HCT116 (cell line): ENCODE data around the gene ARRDC3. TPM values are rescaled to one million over a fixed set of nuclear protein-coding genes. Genes with fewer than 3 reads are reported as not detected.
"Not testable (repeated sequence)": the region's sequence is repeated elsewhere in the genome, so short reads cannot be mapped to it uniquely, and the experiment has no call there.

Experiments used
- ATAC-seq: fragments of 200-7000 bp; cut with Tn5 transposase; 2 replicates; pipeline ENCODE4 v1.9.1; 2020; ENCODE audit warnings: mild to moderate bottlenecking, moderate library complexity
- BruUV-seq: library from RNA; stranded (reverse); fragments of 400-500 nt; replicated peaks from 2 replicates; lab custom pipeline; 2021; lab: Mats Ljungman, UMichigan
- CTCF ChIA-PET: fragments of 300-600 bp; sonication (Branson Sonifier 250); formaldehyde crosslinking; loops from one replicate; lab custom pipeline; 2021; ENCODE audit warnings: antibody characterized with exemption; lab: Charles Lee
- POLR2A ChIA-PET: fragments of 300-600, 350-600 bp; sonication (Branson Sonifier 250); formaldehyde crosslinking; loops from one replicate; lab custom pipeline; 2021; ENCODE audit warnings: antibody characterized with exemption; lab: Charles Lee
- RAD21 ChIA-PET, 2 experiments: fragments of 300-600 bp; sonication (Branson Sonifier 250); formaldehyde crosslinking; loops; one replicate each; lab custom pipeline; 2023; ENCODE audit warnings: low total read pairs in 2 of 2; ENCODE audit not compliant: uncharacterized antibody in 2 of 2, unreplicated experiment in 2 of 2, low non-redundant PET in 1 of 2; lab: Charles Lee
- DNase-seq: peaks from one replicate; pipeline ENCODE4 v3.0.0-alpha.2; 2010; ENCODE audit warnings: low read depth, low spot score
- H2AFZ ChIP-seq: fragments of 200-600 bp; shearing (Covaris generic), sonication (generic); 2 replicates; pipeline ENCODE4 v1.6.1; 2017; ENCODE audit warnings: low read depth, mixed run types, mixed read lengths, antibody characterized with exemption, low read length; ENCODE audit not compliant: poor library complexity, severe bottlenecking
- H3K27ac ChIP-seq: 2 replicates; pipeline ENCODE4 v1.5.1; 2012; ENCODE audit warnings: low read depth, low read length
- H3K27me3 ChIP-seq: fragments of 200-600 bp; sonication (generic); 2 replicates; pipeline ENCODE4 v1.6.1; 2016; ENCODE audit warnings: mixed run types, low read length, mixed read lengths; ENCODE audit not compliant: insufficient read depth
- H3K36me3 ChIP-seq, 2 experiments: fragments of 200-500 bp in 1 of 2; fragments of 200-600 bp in 1 of 2; sonication (Bioruptor generic) in 1 of 2; sonication (generic) in 1 of 2; 2 replicates each; pipeline versions ENCODE4 v1.5.1 to v1.6.1; 2014 to 2016; ENCODE audit warnings: low read length in 2 of 2, inconsistent platforms in 1 of 2, mixed read lengths in 1 of 2, mixed run types in 1 of 2; ENCODE audit not compliant: insufficient read depth in 2 of 2, control insufficient read depth in 1 of 2
- H3K4me1 ChIP-seq, 2 experiments: fragments of 200-600 bp in 1 of 2; sonication (generic) in 1 of 2; 2 replicates each; pipeline versions ENCODE4 v1.5.1 to v1.6.1; 2012 to 2017; ENCODE audit warnings: low read length in 2 of 2, inconsistent platforms in 1 of 2, mild to moderate bottlenecking in 1 of 2, mixed read lengths in 1 of 2, mixed run types in 1 of 2, moderate library complexity in 1 of 2; ENCODE audit not compliant: insufficient read depth in 2 of 2, control insufficient read depth in 1 of 2
- H3K4me2 ChIP-seq: fragments of 200-600 bp; sonication (generic); 2 replicates; pipeline ENCODE4 v1.6.1; 2017; ENCODE audit warnings: mixed run types, low read length, mixed read lengths
- H3K4me3 ChIP-seq, 2 experiments: fragments of 200-600 bp in 1 of 2; sonication (generic) in 1 of 2; replicated peaks in 1 of 2; 2 replicates each; pipeline ENCODE4 v1.5.1; 2011 to 2016; ENCODE audit warnings: low read length in 2 of 2, control low read depth in 1 of 2, low read depth in 1 of 2, mild to moderate bottlenecking in 1 of 2, mixed read lengths in 1 of 2, mixed run types in 1 of 2
- H3K79me2 ChIP-seq: fragments of 200-600 bp; sonication (generic); 2 replicates; pipeline ENCODE4 v1.6.1; 2017; ENCODE audit warnings: mild to moderate bottlenecking, mixed run types, low read length, moderate library complexity, mixed read lengths; ENCODE audit not compliant: insufficient read depth
- H3K9ac ChIP-seq: fragments of 200-600 bp; sonication (generic); 2 replicates; pipeline ENCODE4 v1.6.1; 2016; ENCODE audit warnings: low read length, mixed read lengths
- H3K9me2 ChIP-seq: fragments of 200-600 bp; sonication (generic), shearing (Covaris generic); 2 replicates; pipeline ENCODE4 v1.6.1; 2017; ENCODE audit warnings: mixed run types, mild to moderate bottlenecking, moderate library complexity; ENCODE audit not compliant: insufficient read depth
- H3K9me3 ChIP-seq, 2 experiments: fragments of 200-500 bp in 1 of 2; fragments of 200-600 bp in 1 of 2; sonication (Bioruptor generic) in 1 of 2; sonication (generic) in 1 of 2; 2 replicates each; pipeline ENCODE4 v1.6.1; 2014 to 2017; ENCODE audit warnings: low read length in 2 of 2, mixed read lengths in 2 of 2, inconsistent platforms in 1 of 2, low read depth in 1 of 2, mild to moderate bottlenecking in 1 of 2, mixed run types in 1 of 2, moderate library complexity in 1 of 2; ENCODE audit not compliant: control insufficient read depth in 1 of 2, insufficient read depth in 1 of 2
- H4K20me1 ChIP-seq: fragments of 200-600 bp; sonication (generic), shearing (Covaris generic); 2 replicates; pipeline ENCODE4 v1.6.1; 2017; ENCODE audit warnings: mixed run types, mild to moderate bottlenecking, moderate library complexity; ENCODE audit not compliant: insufficient read depth
- EGR1 ChIP-seq: IDR thresholded peaks from 2 replicates; pipeline ENCODE4 v1.6.1; 2012; ENCODE audit warnings: low read depth
- ELF1 ChIP-seq: IDR thresholded peaks from 2 replicates; pipeline ENCODE4 v1.6.1; 2012; ENCODE audit warnings: low read depth, borderline replicate concordance
- EZH2 ChIP-seq: fragments of 200-600 bp; sonication (generic); IDR thresholded peaks from 2 replicates; pipeline ENCODE4 v1.6.1; 2017; ENCODE audit warnings: antibody characterized with exemption, mixed run types
- FOSL1 ChIP-seq: IDR thresholded peaks from 2 replicates; pipeline ENCODE4 v1.6.1; 2012; ENCODE audit warnings: low read depth
- POLR2AphosphoS5 ChIP-seq: IDR thresholded peaks from 2 replicates; pipeline ENCODE4 v1.6.1; 2011; ENCODE audit warnings: mild to moderate bottlenecking, low read depth, low read length, moderate library complexity
- SP1 ChIP-seq: IDR thresholded peaks from 2 replicates; pipeline ENCODE4 v1.6.1; 2012; ENCODE audit warnings: low read depth
- SRF ChIP-seq: IDR thresholded peaks from 2 replicates; pipeline ENCODE4 v1.6.1; 2012; ENCODE audit warnings: low read depth
- ZFX ChIP-seq: fragments of 450-650 bp; IDR thresholded peaks from 2 replicates; pipeline ENCODE4 v1.6.1; 2017
- intact Hi-C: fragments of 100-400 bp; cut with micrococcal nuclease; formaldehyde crosslinking; loops from 2 replicates; pipeline ENCODE4 v1.10.0; 2022
- total RNA-seq: library from RNA; stranded (reverse); gene quantifications from one replicate; pipeline ENCODE4 v1.2.1, GENCODE V29; 2021; ENCODE audit not compliant: unreplicated experiment
- TF ChIP-seq, protein P1 (sequence below): IDR thresholded peaks from 2 replicates; pipeline ENCODE4 v1.6.1; 2012; ENCODE audit warnings: low read depth
- TF ChIP-seq, protein P2 (sequence below): IDR thresholded peaks from 2 replicates; pipeline ENCODE4 v1.6.1; 2011; ENCODE audit warnings: mild to moderate bottlenecking, low read length, moderate library complexity; ENCODE audit not compliant: insufficient replicate concordance; ENCODE audit errors: extremely low read depth

Gene ARRDC3
- total RNA-seq, 1 experiment from 2014 or later, result 41.5 TPM

DNA sequence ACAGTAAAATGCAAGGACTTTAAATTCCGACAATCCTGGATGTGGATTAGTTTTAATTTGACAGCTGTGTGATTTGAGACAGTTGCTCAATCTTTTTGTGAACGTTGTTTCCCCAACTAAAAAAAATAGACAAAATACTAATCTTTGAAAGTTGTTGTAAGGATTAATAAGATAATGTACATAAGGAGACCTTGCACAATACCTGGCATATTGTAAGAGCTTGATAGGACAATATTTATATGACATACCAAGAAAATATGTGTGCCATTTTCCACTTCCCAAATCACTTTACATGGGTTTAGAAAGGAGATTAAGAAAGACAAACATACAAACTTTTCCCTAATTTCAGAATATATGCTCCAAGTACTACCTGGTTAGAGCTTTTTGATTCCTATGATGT, 25.3 kb downstream of the ARRDC3 start (continued):
- TF ChIP-seq, protein P1, sequence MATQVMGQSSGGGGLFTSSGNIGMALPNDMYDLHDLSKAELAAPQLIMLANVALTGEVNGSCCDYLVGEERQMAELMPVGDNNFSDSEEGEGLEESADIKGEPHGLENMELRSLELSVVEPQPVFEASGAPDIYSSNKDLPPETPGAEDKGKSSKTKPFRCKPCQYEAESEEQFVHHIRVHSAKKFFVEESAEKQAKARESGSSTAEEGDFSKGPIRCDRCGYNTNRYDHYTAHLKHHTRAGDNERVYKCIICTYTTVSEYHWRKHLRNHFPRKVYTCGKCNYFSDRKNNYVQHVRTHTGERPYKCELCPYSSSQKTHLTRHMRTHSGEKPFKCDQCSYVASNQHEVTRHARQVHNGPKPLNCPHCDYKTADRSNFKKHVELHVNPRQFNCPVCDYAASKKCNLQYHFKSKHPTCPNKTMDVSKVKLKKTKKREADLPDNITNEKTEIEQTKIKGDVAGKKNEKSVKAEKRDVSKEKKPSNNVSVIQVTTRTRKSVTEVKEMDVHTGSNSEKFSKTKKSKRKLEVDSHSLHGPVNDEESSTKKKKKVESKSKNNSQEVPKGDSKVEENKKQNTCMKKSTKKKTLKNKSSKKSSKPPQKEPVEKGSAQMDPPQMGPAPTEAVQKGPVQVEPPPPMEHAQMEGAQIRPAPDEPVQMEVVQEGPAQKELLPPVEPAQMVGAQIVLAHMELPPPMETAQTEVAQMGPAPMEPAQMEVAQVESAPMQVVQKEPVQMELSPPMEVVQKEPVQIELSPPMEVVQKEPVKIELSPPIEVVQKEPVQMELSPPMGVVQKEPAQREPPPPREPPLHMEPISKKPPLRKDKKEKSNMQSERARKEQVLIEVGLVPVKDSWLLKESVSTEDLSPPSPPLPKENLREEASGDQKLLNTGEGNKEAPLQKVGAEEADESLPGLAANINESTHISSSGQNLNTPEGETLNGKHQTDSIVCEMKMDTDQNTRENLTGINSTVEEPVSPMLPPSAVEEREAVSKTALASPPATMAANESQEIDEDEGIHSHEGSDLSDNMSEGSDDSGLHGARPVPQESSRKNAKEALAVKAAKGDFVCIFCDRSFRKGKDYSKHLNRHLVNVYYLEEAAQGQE, result no peak
- TF ChIP-seq ZFX (no peak), ELF1 (no peak), EZH2 (no peak), POLR2AphosphoS5 (no peak), FOSL1 (no peak)

DNA sequence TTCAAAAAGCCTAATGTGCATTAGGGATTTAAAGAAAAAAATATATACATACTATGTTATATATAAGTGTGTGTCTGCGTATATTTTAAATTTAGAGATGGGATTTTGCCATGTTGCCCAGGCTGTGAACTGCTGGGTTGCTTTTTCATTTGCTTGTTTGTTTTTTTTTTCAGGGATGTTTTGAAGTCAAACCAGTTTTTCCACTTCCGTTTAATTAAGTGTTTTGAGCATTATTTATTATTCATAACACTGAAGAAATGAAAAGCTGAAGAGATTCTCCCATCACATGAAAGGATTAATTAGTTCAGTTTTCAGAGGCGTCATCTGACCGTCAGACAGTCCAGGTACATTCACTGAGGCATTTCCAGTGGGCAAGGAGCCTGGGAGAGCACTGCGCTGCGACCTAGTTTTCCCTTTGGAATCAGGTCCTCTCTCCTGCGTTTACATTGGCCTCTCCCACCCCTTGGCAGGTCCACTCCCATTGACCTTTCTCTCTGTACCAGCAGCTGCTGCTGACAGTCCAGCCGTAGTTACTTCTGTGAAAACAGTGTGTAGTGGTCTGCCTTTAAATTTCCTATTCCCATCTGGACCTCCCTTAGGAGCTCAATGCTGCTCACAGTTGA, 26.0 kb downstream of the ARRDC3 start:
- Histone ChIP-seq H3K9ac (no peak overlapping the region), H3K4me3 (no peak overlapping the region), H2AFZ (peak overlapping the region; percentile 1), H3K4me1 (peaks cover 7 to 13% of the 10 kb centered on the region in 2 experiments; a peak in 2 of 4 replicates), H3K4me2 (no peak overlapping the region), H3K36me3 (no peaks in the 10 kb centered on the region), H3K9me3 (no peaks in the 10 kb centered on the region), H3K9me2 (no peaks in the 10 kb centered on the region), H3K27me3 (no peaks in the 10 kb centered on the region), H4K20me1 (no peaks in the 10 kb centered on the region), H3K27ac (no peak overlapping the region), H3K79me2 (no peaks in the 10 kb centered on the region)
- TF ChIP-seq SP1 (no peak), EGR1 (no peak), SRF (no peak)
- TF ChIP-seq, protein P2, sequence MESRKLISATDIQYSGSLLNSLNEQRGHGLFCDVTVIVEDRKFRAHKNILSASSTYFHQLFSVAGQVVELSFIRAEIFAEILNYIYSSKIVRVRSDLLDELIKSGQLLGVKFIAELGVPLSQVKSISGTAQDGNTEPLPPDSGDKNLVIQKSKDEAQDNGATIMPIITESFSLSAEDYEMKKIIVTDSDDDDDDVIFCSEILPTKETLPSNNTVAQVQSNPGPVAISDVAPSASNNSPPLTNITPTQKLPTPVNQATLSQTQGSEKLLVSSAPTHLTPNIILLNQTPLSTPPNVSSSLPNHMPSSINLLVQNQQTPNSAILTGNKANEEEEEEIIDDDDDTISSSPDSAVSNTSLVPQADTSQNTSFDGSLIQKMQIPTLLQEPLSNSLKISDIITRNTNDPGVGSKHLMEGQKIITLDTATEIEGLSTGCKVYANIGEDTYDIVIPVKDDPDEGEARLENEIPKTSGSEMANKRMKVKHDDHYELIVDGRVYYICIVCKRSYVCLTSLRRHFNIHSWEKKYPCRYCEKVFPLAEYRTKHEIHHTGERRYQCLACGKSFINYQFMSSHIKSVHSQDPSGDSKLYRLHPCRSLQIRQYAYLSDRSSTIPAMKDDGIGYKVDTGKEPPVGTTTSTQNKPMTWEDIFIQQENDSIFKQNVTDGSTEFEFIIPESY, result no peak
- ChIA-PET RAD21 (no interaction called here), CTCF (no interaction called here), POLR2A (interaction anchor here (1.0 to 1.4 kb wide), 2 partner anchors 23 to 26 kb away, joined by 3 to 4 read pairs; partner anchors contain the start of gene ARRDC3)
- intact Hi-C loops, result no loop called here
- ATAC-seq (no peak), DNase-seq (no peak)
- no TSS peak for BruUV-seq

DNA sequence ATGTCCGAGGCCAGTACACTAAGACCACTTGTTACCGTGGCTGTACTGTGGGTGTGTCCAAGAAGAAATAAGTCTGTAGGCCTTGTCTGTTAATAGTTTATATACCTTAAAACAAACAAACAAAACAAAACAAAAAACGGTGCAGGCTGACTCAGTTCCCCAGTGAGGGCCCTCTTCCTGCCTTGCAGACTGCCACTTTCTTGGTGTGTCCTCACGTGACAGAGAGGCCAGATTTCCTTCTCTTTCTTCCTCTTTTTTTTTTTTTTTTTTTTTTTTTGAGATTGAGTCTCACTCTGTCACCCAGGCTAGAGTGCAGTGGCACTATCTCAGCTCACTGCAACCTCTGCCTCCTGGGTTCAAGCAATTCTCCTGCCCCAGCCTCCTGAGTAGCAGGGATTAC, 28.2 kb downstream of the ARRDC3 start:
- H4K20me1 ChIP-seq, DNase-seq, H3K9ac ChIP-seq, ATAC-seq, H3K4me1 ChIP-seq, CTCF ChIA-PET, RAD21 ChIA-PET, H2AFZ ChIP-seq, H3K9me3 ChIP-seq, H3K4me2 ChIP-seq, H3K9me2 ChIP-seq, H3K27me3 ChIP-seq, H3K27ac ChIP-seq, H3K4me3 ChIP-seq, BruUV-seq, H3K36me3 ChIP-seq, H3K79me2 ChIP-seq, intact Hi-C loops: not testable (repeated sequence)
- POLR2A ChIA-PET, result interaction anchor here (0.7 kb wide), 1 partner anchor 26 kb away, joined by 3 read pairs; no protein-coding TSS in a partner anchor
